Mucosa of descending colon (tissue), 3 donors: Measurements from ENCODE around the gene RSPH1. TPM values are rescaled to one million over a fixed set of nuclear protein-coding genes. Genes with fewer than 3 reads are reported as not detected.

Experiments used
- ATAC-seq: fragments of 200-7000 bp; cut with Tn5 transposase; one replicate; pipeline ENCODE4 v1.9.1; 2020; ENCODE audit warnings: mild to moderate bottlenecking, moderate library complexity
- DNase-seq, 3 donors: peaks; one replicate each; pipeline ENCODE4 v3.0.0-alpha.2; 2020
- H3K36me3 ChIP-seq: fragments of 200-600 bp; one replicate; pipeline ENCODE4 v1.8.0; 2021; ENCODE audit warnings: low read depth, mild to moderate bottlenecking
- H3K4me1 ChIP-seq: fragments of 200-600 bp; one replicate; pipeline ENCODE4 v1.8.0; 2021; ENCODE audit warnings: low read depth, mild to moderate bottlenecking
- H3K4me3 ChIP-seq: fragments of 200-600 bp; one replicate; pipeline ENCODE4 v1.8.0; 2021; ENCODE audit warnings: mild to moderate bottlenecking
- H3K9me3 ChIP-seq: fragments of 200-600 bp; one replicate; pipeline ENCODE4 v1.8.0; 2021; ENCODE audit warnings: mild to moderate bottlenecking
- CTCF ChIP-seq: fragments of 200-600 bp; IDR thresholded peaks from one replicate; pipeline ENCODE4 v1.8.0; 2022; ENCODE audit warnings: antibody characterized with exemption, mild to moderate bottlenecking
- intact Hi-C, 2 donors: fragments of 100-400 bp; cut with DNase I in 1 of 2; cut with micrococcal nuclease in 1 of 2; formaldehyde crosslinking; loops; one replicate each; pipeline versions ENCODE4 v1.11.0 to v1.11.1; 2022; cut with DNase I, micrococcal nuclease
- total RNA-seq, 3 donors: library from RNA; stranded (reverse); fragmentation: NEBNext Ultra II Directional in 2 of 3; extraction: Animal tissue kit (Norgen Biotek cat#: 25700) in 2 of 3; gene quantifications; one replicate each; pipeline versions ENCODE4 v1.2.1 to v1.2.4, GENCODE V29; 2021 to 2023
- donor health status: DM: no; HTN: no; CAD: no; lungs with moderate emphysema.
- donor health status: DM: no; HTN: no; CAD: no.
- donor health status: DM: no; HTN: yes; CAD: no.

Gene RSPH1
- total RNA-seq, 3 donors from 2014 or later: 4.0 to 7.6 (median 4.5) TPM

GRCh38 chr21:42443181-42443785 lies 52.7 kb downstream of the RSPH1 start:
- Histone ChIP-seq H3K4me1 (no peaks in the 10 kb centered on the region), H3K9me3 (no peaks in the 10 kb centered on the region), H3K36me3 (no peaks in the 10 kb centered on the region), H3K4me3 (no peak overlapping the region)
- TF ChIP-seq CTCF: no peak
- ATAC-seq (no peak), DNase-seq (peak in 1 of 3 donors; percentile 37)
- intact Hi-C loops: no loop called here

GRCh38 chr21:42441963-42442362 lies 54.1 kb downstream of the RSPH1 start:
- Histone ChIP-seq H3K9me3 (no peaks in the 10 kb centered on the region), H3K4me3 (no peak overlapping the region), H3K4me1 (no peaks in the 10 kb centered on the region), H3K36me3 (no peaks in the 10 kb centered on the region)
- ATAC-seq (no peak), DNase-seq (no peak)
- TF ChIP-seq CTCF: no peak
- intact Hi-C loops: no loop called here

GRCh38 chr21:42440187-42440792 lies 55.7 kb downstream of the RSPH1 start:
- ATAC-seq (no peak), DNase-seq (no peak)
- intact Hi-C loops: no loop called here
- H3K9me3 ChIP-seq: peaks cover 1% of the 10 kb centered on the region
- H3K4me1 ChIP-seq: no peaks in the 10 kb centered on the region
- no peaks in the 10 kb centered on the region for H3K36me3 ChIP-seq
- no peak for TF ChIP-seq CTCF
- no peak overlapping the region for H3K4me3 ChIP-seq

GRCh38 chr21:42439284-42440186 lies 56.5 kb downstream of the RSPH1 start:
- no peaks in the 10 kb centered on the region for H3K4me1 ChIP-seq
- peaks cover 4% of the 10 kb centered on the region for H3K9me3 ChIP-seq
- no peak for TF ChIP-seq CTCF
- intact Hi-C loops: no loop called here
- peak; percentile 9 for ATAC-seq
- H3K4me3 ChIP-seq: no peak overlapping the region
- DNase-seq: peak in 1 of 3 donors; percentile 27
- H3K36me3 ChIP-seq: no peaks in the 10 kb centered on the region

GRCh38 chr21:42438316-42439205 lies 57.5 kb downstream of the RSPH1 start:
- no peak overlapping the region for H3K4me3 ChIP-seq
- no peaks in the 10 kb centered on the region for H3K36me3 ChIP-seq
- peaks cover 4% of the 10 kb centered on the region for H3K9me3 ChIP-seq
- H3K4me1 ChIP-seq: no peaks in the 10 kb centered on the region
- ATAC-seq (no peak), DNase-seq (peak in 1 of 3 donors; percentile 43)
- TF ChIP-seq CTCF: no peak
- intact Hi-C loops: no loop called here
